Measurements from ENCODE around the gene WNT9A. TPM values are rescaled to one million over a fixed set of nuclear protein-coding genes. Genes with fewer than 3 reads are reported as not detected.

The WNT9A gene
- total and polyA plus RNA-seq, 4 donors, result 0.03 to 0.08 TPM; not detected in 2

GRCh38 chr1:227889863-227890405 is 57.8 kb downstream of the WNT9A start:
- no peaks in the 10 kb centered on the region for H3K9me3 ChIP-seq (ENCODE audit: control insufficient read depth in 4 of 4, low read length in 3 of 4)
- no peak overlapping the region for H3K27ac ChIP-seq (ENCODE audit: low read depth in 1 of 2, low read length in 2 of 2)
- H3K36me3 ChIP-seq (ENCODE audit: control insufficient read depth in 4 of 4, insufficient read depth in 3 of 4, low read depth in 1 of 4, low read length in 3 of 4), result no peaks in the 10 kb centered on the region
- H3K27me3 ChIP-seq (ENCODE audit: control insufficient read depth in 4 of 4, insufficient read depth in 4 of 4, low read length in 3 of 4), result peaks cover 0 to 5% (median 1%) of the 10 kb centered on the region in 4 donors
- H3K9ac ChIP-seq (ENCODE audit: low read depth in 1 of 2, low read length in 2 of 2), result no peak overlapping the region
- TF ChIP-seq GABPA (IDR thresholded peaks at IDR 0.05 in 1 of 2, conservative IDR thresholded peaks at IDR 0.05 in 1 of 2), result no peak
- no peak for TF ChIP-seq FOXA1 (IDR thresholded peaks at IDR 0.05)
- TF ChIP-seq NR2F2 (IDR thresholded peaks at IDR 0.05), result no peak
- TF ChIP-seq RXRA (IDR thresholded peaks at IDR 0.05), result no peak
- TF ChIP-seq HNF4G (IDR thresholded peaks at IDR 0.05), result no peak
- TF ChIP-seq MAX (IDR thresholded peaks at IDR 0.05), result no peak
- peak; percentile 34 for DNase-seq (ENCODE audit: low spot score)
- no peak overlapping the region for H3K4me3 ChIP-seq (ENCODE audit: low read depth in 1 of 3, low read length in 3 of 3)
- H3K4me1 ChIP-seq (ENCODE audit: control insufficient read depth in 4 of 4, insufficient read depth in 4 of 4, low read length in 3 of 4), result peaks cover 0 to 4% (median 0%) of the 10 kb centered on the region in 4 donors
- 80% methylated on average over 13 of the region's 13 CpGs for WGBS

- Histone ChIP-seq H3K9ac (ENCODE audit: low read depth in 1 of 2, low read length in 2 of 2) (no peak overlapping the region), H3K27ac (ENCODE audit: low read depth in 1 of 2, low read length in 2 of 2) (no peak overlapping the region), H3K4me1 (ENCODE audit: control insufficient read depth in 4 of 4, insufficient read depth in 4 of 4, low read length in 3 of 4) (peaks cover 0 to 4% (median 0%) of the 10 kb centered on the region in 4 donors), H3K36me3 (ENCODE audit: control insufficient read depth in 4 of 4, insufficient read depth in 3 of 4, low read depth in 1 of 4, low read length in 3 of 4) (no peaks in the 10 kb centered on the region), H3K9me3 (ENCODE audit: control insufficient read depth in 4 of 4, low read length in 3 of 4) (no peaks in the 10 kb centered on the region), H3K4me3 (ENCODE audit: low read depth in 1 of 3, low read length in 3 of 3) (no peak overlapping the region), H3K27me3 (ENCODE audit: control insufficient read depth in 4 of 4, insufficient read depth in 4 of 4, low read length in 3 of 4) (peaks cover 0 to 5% (median 1%) of the 10 kb centered on the region in 4 donors)
- WGBS, result 61% methylated on average over 14 of the region's 14 CpGs
- DNase-seq (ENCODE audit: low spot score), result peak; percentile 72
- TF ChIP-seq TAF1 (conservative IDR thresholded peaks at IDR 0.05), result no peak
- no peak for TF ChIP-seq GABPA (IDR thresholded peaks at IDR 0.05 in 1 of 2, conservative IDR thresholded peaks at IDR 0.05 in 1 of 2)
- TF ChIP-seq YY1 (IDR thresholded peaks at IDR 0.05), result no peak
- TF ChIP-seq SP1 (IDR thresholded peaks at IDR 0.05), result no peak
- TF ChIP-seq EGR1 (IDR thresholded peaks at IDR 0.05; ENCODE audit: low read depth in 2 of 2), result no peak
- no peak for TF ChIP-seq ZBTB33 (IDR thresholded peaks at IDR 0.05)
- no peak for TF ChIP-seq ATF3 (IDR thresholded peaks at IDR 0.05)
- no peak for TF ChIP-seq HNF4A (conservative IDR thresholded peaks at IDR 0.05)
- no peak for TF ChIP-seq CTCF (IDR thresholded peaks at IDR 0.05; ENCODE audit: low read depth, low read length, missing input control)
- no peak for TF ChIP-seq FOXA2 (IDR thresholded peaks at IDR 0.05)
- TF ChIP-seq RAD21 (IDR thresholded peaks at IDR 0.05), result no peak
- no peak for TF ChIP-seq MAX (IDR thresholded peaks at IDR 0.05)
- no peak for TF ChIP-seq NR2F2 (IDR thresholded peaks at IDR 0.05)
These were observed 58.5 kb downstream of the WNT9A start for GRCh38 chr1:227889047-227889862.
